ENCODE data around the gene RPS6KA5. TPM values are rescaled to one million over a fixed set of nuclear protein-coding genes. Genes with fewer than 3 reads are reported as not detected.

Gene RPS6KA5
- total and polyA plus RNA-seq, 9 of the 15 experiments (the other 6 are each of a cell fraction or from before 2014, with no cell fraction given), result 0.88 to 7.7 (median 4.7) TPM

DNA sequence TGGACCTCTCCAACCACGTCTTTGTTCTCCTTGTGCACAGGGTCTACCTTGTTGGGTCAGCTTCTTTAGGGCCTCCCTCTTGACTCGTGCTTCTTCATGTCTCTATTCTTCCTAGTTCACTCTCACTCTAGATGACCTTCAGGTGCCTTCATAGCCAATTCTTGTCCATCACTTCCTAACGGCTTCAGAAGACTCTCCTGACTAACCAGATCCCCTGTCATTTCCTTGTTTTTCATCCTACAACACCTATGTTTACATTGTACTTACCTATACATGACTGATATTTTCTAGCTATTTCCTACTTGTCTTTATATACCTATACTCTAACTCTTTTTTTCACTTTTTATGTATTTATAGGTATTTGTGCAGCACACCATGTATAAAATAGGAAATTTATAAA is 117.1 kb downstream of the RPS6KA5 start:
- WGBS (ENCODE audit: insufficient coverage, low coverage, missing lambda C conversion rate), result 69% methylated on average over 2 of the region's 3 CpGs
- POLR2A ChIA-PET, result no interaction called here
- no TSS peak for BruUV-seq (replicated peaks)
- peaks cover 1% of the 10 kb centered on the region; the same call in 1 of the 2 replicates for H3K9me3 ChIP-seq (replicated peaks; ENCODE audit: control insufficient read depth, insufficient read depth, low read depth, low read length)
- no peak overlapping the region for H3K4me3 ChIP-seq
- intact Hi-C loops (cut with micrococcal nuclease) (no loop called here), in situ Hi-C loops (cut with MboI) (no loop called here)
- CTCF ChIA-PET (ENCODE audit: low intra/inter-chr PET ratio), result no interaction called here
- no peak overlapping the region for H3K27ac ChIP-seq (ENCODE audit: extremely low read depth, low read depth, low read length)
- no peak overlapping the region for H3K4me2 ChIP-seq (ENCODE audit: insufficient read depth, low read length)
- FAIRE-seq (no peak), DNase-seq (ENCODE audit: extremely low read depth in 1 of 4, low spot score in 3 of 4) (no peak), ATAC-seq (no peak)
- TF ChIP-seq CCAR2 (IDR thresholded peaks at IDR 0.05; ENCODE audit: low read depth, low read length), result no peak
- no peak for TF ChIP-seq PURB (CRISPR knock-in tag; IDR thresholded peaks at IDR 0.05; ENCODE audit: low read depth)
- no peak for TF ChIP-seq NFATC3 (IDR thresholded peaks at IDR 0.05)
- H3K9ac ChIP-seq (ENCODE audit: insufficient read depth in 1 of 2, low read depth in 2 of 2, low read length in 2 of 2), result no peak overlapping the region
- H2AFZ ChIP-seq (ENCODE audit: low read depth, low read length), result no peak overlapping the region
- no peaks in the 10 kb centered on the region for H3K9me1 ChIP-seq (ENCODE audit: control insufficient read depth, insufficient read depth, low read length)
- H3K27me3 ChIP-seq (ENCODE audit: control insufficient read depth in 2 of 2, insufficient read depth in 2 of 2, low read length in 2 of 2), result no peaks in the 10 kb centered on the region
- H3K36me3 ChIP-seq (ENCODE audit: control insufficient read depth, insufficient read depth, low read length), result no peaks in the 10 kb centered on the region
- H3K4me1 ChIP-seq (replicated peaks in 1 of 2; ENCODE audit: control insufficient read depth in 2 of 2, insufficient read depth in 2 of 2, low read length in 2 of 2), result no peaks in the 10 kb centered on the region
- H3K79me2 ChIP-seq (ENCODE audit: control insufficient read depth, insufficient read depth, low read length), result no peaks in the 10 kb centered on the region
- no peaks in the 10 kb centered on the region for H4K20me1 ChIP-seq (replicated peaks; ENCODE audit: control insufficient read depth, insufficient read depth, low read length)

DNA sequence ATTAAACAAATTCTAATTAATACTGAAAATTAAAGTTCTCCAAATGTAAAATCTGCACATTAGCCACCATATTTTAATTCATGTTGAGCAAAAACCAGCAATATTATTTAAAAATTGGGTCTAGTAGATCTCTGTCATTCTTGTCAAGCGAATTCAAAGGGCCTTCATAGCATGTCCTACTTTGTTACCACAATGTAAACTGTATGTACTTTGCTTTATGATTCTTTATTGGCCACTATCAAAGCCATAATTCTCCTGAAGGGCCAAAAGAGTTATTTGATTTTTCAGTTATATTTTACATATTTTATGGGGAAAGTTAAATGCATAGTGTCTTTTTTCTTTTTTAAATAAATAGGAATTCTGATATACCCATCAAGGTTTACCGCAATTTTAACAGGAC is 117.9 kb downstream of the RPS6KA5 start:
- H2AFZ ChIP-seq (ENCODE audit: low read depth, low read length), result no peak overlapping the region
- no peaks in the 10 kb centered on the region for H3K36me3 ChIP-seq (ENCODE audit: control insufficient read depth, insufficient read depth, low read length)
- no peak overlapping the region for H3K27ac ChIP-seq (ENCODE audit: extremely low read depth, low read depth, low read length)
- H3K9me1 ChIP-seq (ENCODE audit: control insufficient read depth, insufficient read depth, low read length), result no peaks in the 10 kb centered on the region
- POLR2A ChIA-PET, result no interaction called here
- H3K79me2 ChIP-seq (ENCODE audit: control insufficient read depth, insufficient read depth, low read length), result no peaks in the 10 kb centered on the region
- ATAC-seq, result no peak
- TF ChIP-seq ELF4 (CRISPR knock-in tag; IDR thresholded peaks at IDR 0.05), result no peak
- no peak for TF ChIP-seq ZNF830 (CRISPR knock-in tag; IDR thresholded peaks at IDR 0.05)
- TF ChIP-seq MYBL2 (IDR thresholded peaks at IDR 0.05; ENCODE audit: low read depth), result no peak
- no peak for TF ChIP-seq MYBL2 (CRISPR knock-in tag; IDR thresholded peaks at IDR 0.05; ENCODE audit: borderline replicate concordance)
- TF ChIP-seq ZNF232 (CRISPR knock-in tag; IDR thresholded peaks at IDR 0.05), result no peak
- TF ChIP-seq HNRNPH1 (optimal IDR thresholded peaks at IDR 0.05; ENCODE audit: low read depth, low read length), result no peak
- no peak for TF ChIP-seq SMAD2 (IDR thresholded peaks at IDR 0.05; ENCODE audit: low read depth, low read length)
- TF ChIP-seq SP1 (CRISPR knock-in tag; IDR thresholded peaks at IDR 0.05), result no peak
- in situ Hi-C loops (cut with MboI) (no loop called here), intact Hi-C loops (cut with micrococcal nuclease) (no loop called here)
- no peaks in the 10 kb centered on the region for H4K20me1 ChIP-seq (replicated peaks; ENCODE audit: control insufficient read depth, insufficient read depth, low read length)
- H3K9ac ChIP-seq (ENCODE audit: insufficient read depth in 1 of 2, low read depth in 2 of 2, low read length in 2 of 2), result no peak overlapping the region
- FAIRE-seq, result no peak
- no peak overlapping the region for H3K4me3 ChIP-seq
- H3K27me3 ChIP-seq (ENCODE audit: control insufficient read depth in 2 of 2, insufficient read depth in 2 of 2, low read length in 2 of 2), result no peaks in the 10 kb centered on the region
- no peaks in the 10 kb centered on the region for H3K4me1 ChIP-seq (replicated peaks in 1 of 2; ENCODE audit: control insufficient read depth in 2 of 2, insufficient read depth in 2 of 2, low read length in 2 of 2)
- WGBS (ENCODE audit: insufficient coverage, low coverage, missing lambda C conversion rate), result 62% methylated on average over 2 of the region's 2 CpGs
- DNase-seq (ENCODE audit: extremely low read depth in 1 of 4, low spot score in 3 of 4), result no peak
- H3K4me2 ChIP-seq (ENCODE audit: insufficient read depth, low read length), result no peak overlapping the region
- peaks cover 1% of the 10 kb centered on the region; the same call in 1 of the 2 replicates for H3K9me3 ChIP-seq (replicated peaks; ENCODE audit: control insufficient read depth, insufficient read depth, low read depth, low read length)
- no TSS peak for BruUV-seq (replicated peaks)
- CTCF ChIA-PET (ENCODE audit: low intra/inter-chr PET ratio), result no interaction called here
